B cell (primary cell): ENCODE measurements around the gene AASDHPPT. TPM values are rescaled to one million over a fixed set of nuclear protein-coding genes. Genes with fewer than 3 reads are reported as not detected.

Source experiments
- ATAC-seq: fragments of 200-7000 bp; cut with Tn5 transposase; one replicate; pipeline ENCODE4 v1.10.0; 2021; ENCODE audit warnings: low read depth, mild to moderate bottlenecking, moderate number of reproducible peaks, moderate library complexity
- CTCF ChIA-PET: fragments of 350-600 bp; sonication (Branson Sonifier 250); formaldehyde crosslinking; loops from one replicate; lab custom pipeline; 2021; ENCODE audit warnings: antibody characterized with exemption, inconsistent platforms; lab: Charles Lee
- POLR2A ChIA-PET: fragments of 350-600 bp; sonication (Branson Sonifier 250); formaldehyde crosslinking; loops from one replicate; lab custom pipeline; 2021; ENCODE audit warnings: antibody characterized with exemption; lab: Charles Lee
- DNase-seq: peaks from one replicate; pipeline ENCODE4 v3.0.0; 2013
- H2AFZ ChIP-seq: 2 replicates; pipeline ENCODE4 v1.6.1; 2012; ENCODE audit warnings: mild to moderate bottlenecking, low read depth, low read length; ENCODE audit not compliant: insufficient read depth, poor library complexity, severe bottlenecking
- H3K27ac ChIP-seq, 2 donors: 1 replicate in 1 of 2; 2 replicates in 1 of 2; pipeline ENCODE4 v1.5.1; 2012 to 2013; ENCODE audit warnings: low read length in 2 of 2, mild to moderate bottlenecking in 2 of 2, moderate library complexity in 1 of 2
- H3K27me3 ChIP-seq, 4 experiments: fragments of 200-600 bp in 1 of 4; sonication (generic) in 1 of 4; replicated peaks in 1 of 4; 1 replicate in 2 of 4; 2 replicates in 2 of 4; pipeline versions ENCODE4 v1.6.1 to v1.7.0; 2013 to 2016; ENCODE audit warnings: low read length in 3 of 4, mild to moderate bottlenecking in 2 of 4, mixed read lengths in 1 of 4, moderate library complexity in 1 of 4; ENCODE audit not compliant: insufficient read depth in 4 of 4, control insufficient read depth in 3 of 4; ENCODE audit errors: control extremely low read depth in 1 of 4
- H3K36me3 ChIP-seq, 2 experiments: replicated peaks in 1 of 2; 1 replicate in 1 of 2; 2 replicates in 1 of 2; pipeline versions ENCODE4 v1.6.1 to v1.7.1; 2013; ENCODE audit warnings: low read length in 1 of 2; ENCODE audit not compliant: insufficient read depth in 2 of 2, control insufficient read depth in 1 of 2; ENCODE audit errors: control extremely low read depth in 1 of 2, extremely low read depth in 1 of 2
- H3K4me1 ChIP-seq, 2 donors: fragments of 200-600 bp in 1 of 2; sonication (generic) in 1 of 2; 1 replicate in 1 of 2; 2 replicates in 1 of 2; pipeline versions ENCODE4 v1.5.1 to v1.6.1; 2013 to 2017; ENCODE audit warnings: low read length in 2 of 2; ENCODE audit not compliant: control insufficient read depth in 2 of 2, insufficient read depth in 2 of 2
- H3K4me2 ChIP-seq: replicated peaks from 2 replicates; pipeline ENCODE3; 2012; ENCODE audit warnings: mild to moderate bottlenecking, low read depth, low read length; ENCODE audit not compliant: poor library complexity, severe bottlenecking
- H3K4me3 ChIP-seq, 5 experiments: fragments of 200-600 bp in 1 of 5; sonication (generic) in 1 of 5; 1 replicate in 3 of 5; 2 replicates in 2 of 5; pipeline versions ENCODE4 v1.5.1 to v1.7.0; 2011 to 2016; ENCODE audit warnings: low read length in 4 of 5, mild to moderate bottlenecking in 4 of 5, low read depth in 2 of 5, control low read depth in 1 of 5, moderate library complexity in 1 of 5; ENCODE audit not compliant: insufficient read depth in 1 of 5; ENCODE audit errors: control extremely low read depth in 1 of 5, extremely low read depth in 1 of 5
- H3K79me2 ChIP-seq: fragments of 200-600 bp; sonication (generic); one replicate; pipeline ENCODE4 v1.6.0; 2016; ENCODE audit warnings: low read length; ENCODE audit not compliant: control insufficient read depth, insufficient read depth
- H3K9ac ChIP-seq: fragments of 200-600 bp; sonication (generic); 2 replicates; pipeline ENCODE4 v1.6.1; 2017; ENCODE audit warnings: mild to moderate bottlenecking, low read length, moderate library complexity
- H3K9me3 ChIP-seq, 3 donors: one replicate each; pipeline versions ENCODE4 v1.6.1 to v1.7.1; 2013; ENCODE audit warnings: low read length in 2 of 3; ENCODE audit not compliant: control insufficient read depth in 2 of 3, insufficient read depth in 1 of 3; ENCODE audit errors: control extremely low read depth in 1 of 3
- H4K20me1 ChIP-seq: 2 replicates; pipeline ENCODE4 v1.6.0; 2012; ENCODE audit warnings: mild to moderate bottlenecking, low read length; ENCODE audit not compliant: insufficient read depth, control insufficient read depth, poor library complexity, severe bottlenecking
- H3K27ac Mint-ChIP-seq: one replicate; pipeline ENCODE4 v1.8.0; 2021; ENCODE audit warnings: mixed read lengths
- H3K27me3 Mint-ChIP-seq: one replicate; pipeline ENCODE4 v1.8.0; 2021; ENCODE audit warnings: mixed read lengths
- H3K4me1 Mint-ChIP-seq: one replicate; pipeline ENCODE4 v1.8.0; 2021; ENCODE audit warnings: mixed read lengths
- H3K4me3 Mint-ChIP-seq: one replicate; pipeline ENCODE4 v1.8.0; 2021; ENCODE audit warnings: mixed read lengths
- H3K9me3 Mint-ChIP-seq: one replicate; pipeline ENCODE4 v1.8.0; 2022; ENCODE audit warnings: mixed read lengths; ENCODE audit not compliant: insufficient read depth
- CTCF ChIP-seq: fragments of 200-600 bp; IDR thresholded peaks from one replicate; pipeline ENCODE4 v1.8.0; 2022; ENCODE audit warnings: antibody characterized with exemption, mild to moderate bottlenecking
- EZH2 ChIP-seq: IDR thresholded peaks from 2 replicates; pipeline ENCODE4 v1.6.1; 2012; ENCODE audit warnings: borderline replicate concordance, low read depth, mild to moderate bottlenecking, moderate library complexity, low read length; ENCODE audit not compliant: insufficient read depth, poor library complexity, severe bottlenecking
- WGBS: methylation state at CpG from one replicate; pipeline ENCODE4 v1.1.5; 2013; ENCODE audit warnings: missing lambda C conversion rate; ENCODE audit not compliant: insufficient coverage; 5-methylcytosine and 5-hydroxymethylcytosine counted together
- intact Hi-C: fragments of 100-400 bp; cut with micrococcal nuclease; formaldehyde crosslinking; loops from one replicate; pipeline ENCODE4 v1.10.0; 2022
- polyA plus RNA-seq: library from polyadenylated mRNA; depleted of rRNA; stranded (reverse); fragments of >200 nt; gene quantifications from 2 replicates; pipeline ENCODE4 v1.2.3, GENCODE V29; 2012
- total RNA-seq, 2 donors: library from RNA; stranded (reverse); fragments of 120-200 nt in 1 of 2; gene quantifications; 1 replicate in 1 of 2; 2 replicates in 1 of 2; pipeline versions ENCODE4 v1.2.3 to v1.2.4, GENCODE V29; 2013 to 2022

AASDHPPT gene
- total and polyA plus RNA-seq, 2 donors (not counting 1 experiment from before 2014, with no cell fraction given), result 12.6 to 25.5 TPM

GRCh38 chr11:106082096-106082495 is 4.6 kb downstream of the AASDHPPT start:
- CTCF ChIA-PET, result no interaction called here
- Mint-ChIP-seq H3K4me1 (peaks cover 50% of the 10 kb centered on the region), H3K27me3 (no peaks in the 10 kb centered on the region), H3K4me3 (no peak overlapping the region), H3K27ac (no peak overlapping the region), H3K9me3 (no peaks in the 10 kb centered on the region)
- H3K9me3 ChIP-seq, result no peaks in the 10 kb centered on the region
- H3K27me3 ChIP-seq, result no peaks in the 10 kb centered on the region
- no peak overlapping the region for H2AFZ ChIP-seq
- H3K36me3 ChIP-seq, result peaks cover 13 to 44% of the 10 kb centered on the region in 2 experiments
- no peak for DNase-seq
- no peak overlapping the region for H3K4me2 ChIP-seq
- no peak overlapping the region for H3K9ac ChIP-seq
- TF ChIP-seq EZH2 (no peak), CTCF (no peak)
- POLR2A ChIA-PET, result no interaction called here
- H3K4me1 ChIP-seq, result peaks cover 12 to 19% of the 10 kb centered on the region in 2 donors
- peaks cover 19% of the 10 kb centered on the region for H4K20me1 ChIP-seq
- H3K79me2 ChIP-seq, result peaks cover 78% of the 10 kb centered on the region
- no peak overlapping the region for H3K27ac ChIP-seq
- H3K4me3 ChIP-seq, result no peak overlapping the region
- no peak for ATAC-seq
- intact Hi-C loops, result no loop called here

GRCh38 chr11:106086135-106086534 is 8.7 kb downstream of the AASDHPPT start:
- no peak for ATAC-seq
- Histone ChIP-seq H3K79me2 (peaks cover 65% of the 10 kb centered on the region), H3K27me3 (no peaks in the 10 kb centered on the region), H2AFZ (no peak overlapping the region), H3K9ac (no peak overlapping the region), H3K36me3 (peaks cover 12 to 40% of the 10 kb centered on the region in 2 experiments), H3K4me3 (no peak overlapping the region), H3K4me2 (no peak overlapping the region), H3K27ac (peak overlapping the region in 1 of 2 donors; percentile 23), H3K9me3 (no peaks in the 10 kb centered on the region), H4K20me1 (peaks cover 38% of the 10 kb centered on the region), H3K4me1 (peaks cover 6 to 12% of the 10 kb centered on the region in 2 donors)
- no peak overlapping the region for H3K27ac Mint-ChIP-seq
- H3K27me3 Mint-ChIP-seq, result no peaks in the 10 kb centered on the region
- TF ChIP-seq CTCF, result no peak
- no peak for TF ChIP-seq EZH2
- CTCF ChIA-PET, result no interaction called here
- H3K4me1 Mint-ChIP-seq, result peaks cover 39% of the 10 kb centered on the region
- no peaks in the 10 kb centered on the region for H3K9me3 Mint-ChIP-seq
- intact Hi-C loops, result no loop called here
- POLR2A ChIA-PET, result no interaction called here
- no peak overlapping the region for H3K4me3 Mint-ChIP-seq
- no CpG with 5 or more reads among the region's 1 CpG for WGBS
- no peak for DNase-seq
